Hepatocyte (in vitro differentiated cells): ENCODE data around the gene MYO1E.

Source experiments
- EZH2 ChIP-seq: fragments of 200-600 bp; sonication (generic); IDR thresholded peaks from 2 replicates; pipeline ENCODE4 v1.6.1; 2016; ENCODE audit warnings: antibody characterized with exemption, mild to moderate bottlenecking, borderline replicate concordance
- EZH2phosphoT487 ChIP-seq: fragments of 200-600 bp; sonication (generic); IDR thresholded peaks from one replicate; pipeline ENCODE4 v1.6.1; 2018; ENCODE audit warnings: antibody characterized with exemption, mild to moderate bottlenecking, low read depth, moderate library complexity; ENCODE audit not compliant: unreplicated experiment, severe bottlenecking
- TF ChIP-seq, protein P1 (sequence below): fragments of 200-600 bp; sonication (generic); IDR thresholded peaks from 2 replicates; pipeline ENCODE4 v1.5.1; 2016; ENCODE audit warnings: antibody characterized with exemption, mild to moderate bottlenecking; ENCODE audit not compliant: poor library complexity

DNA sequence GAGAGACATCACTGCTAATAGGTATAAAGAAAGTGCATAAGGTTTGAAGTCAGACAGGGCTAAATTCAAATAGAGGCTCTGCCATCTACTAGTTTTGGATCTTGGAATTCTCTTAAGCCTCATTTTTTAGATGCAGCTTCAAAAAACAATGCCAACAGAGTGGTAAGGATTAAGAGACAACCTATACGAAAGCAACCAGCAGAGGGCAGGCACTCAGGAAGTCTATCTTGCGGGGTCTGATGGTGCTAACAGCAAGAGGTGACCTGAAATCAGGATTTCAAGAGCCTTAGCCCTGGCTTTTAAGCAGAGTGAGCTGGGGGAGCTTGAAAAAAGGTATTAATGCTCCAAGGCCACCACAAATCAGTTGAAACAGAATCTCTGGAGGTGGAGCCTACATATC lies 125.3 kb downstream of the MYO1E start:
- TF ChIP-seq, protein P1, sequence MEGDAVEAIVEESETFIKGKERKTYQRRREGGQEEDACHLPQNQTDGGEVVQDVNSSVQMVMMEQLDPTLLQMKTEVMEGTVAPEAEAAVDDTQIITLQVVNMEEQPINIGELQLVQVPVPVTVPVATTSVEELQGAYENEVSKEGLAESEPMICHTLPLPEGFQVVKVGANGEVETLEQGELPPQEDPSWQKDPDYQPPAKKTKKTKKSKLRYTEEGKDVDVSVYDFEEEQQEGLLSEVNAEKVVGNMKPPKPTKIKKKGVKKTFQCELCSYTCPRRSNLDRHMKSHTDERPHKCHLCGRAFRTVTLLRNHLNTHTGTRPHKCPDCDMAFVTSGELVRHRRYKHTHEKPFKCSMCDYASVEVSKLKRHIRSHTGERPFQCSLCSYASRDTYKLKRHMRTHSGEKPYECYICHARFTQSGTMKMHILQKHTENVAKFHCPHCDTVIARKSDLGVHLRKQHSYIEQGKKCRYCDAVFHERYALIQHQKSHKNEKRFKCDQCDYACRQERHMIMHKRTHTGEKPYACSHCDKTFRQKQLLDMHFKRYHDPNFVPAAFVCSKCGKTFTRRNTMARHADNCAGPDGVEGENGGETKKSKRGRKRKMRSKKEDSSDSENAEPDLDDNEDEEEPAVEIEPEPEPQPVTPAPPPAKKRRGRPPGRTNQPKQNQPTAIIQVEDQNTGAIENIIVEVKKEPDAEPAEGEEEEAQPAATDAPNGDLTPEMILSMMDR: peak; percentile 56
- TF ChIP-seq EZH2 (no peak), EZH2phosphoT487 (no peak)
